GM23338 (cell line): ENCODE results near the gene TYW1B. TPM values are rescaled to one million over a fixed set of nuclear protein-coding genes. Genes with fewer than 3 reads are reported as not detected.
"Not testable (repeated sequence)": the region's sequence is repeated elsewhere in the genome, so short reads cannot be mapped to it uniquely, and the experiment has no call there.

Source experiments
- ATAC-seq: fragments of 200-7000 bp; cut with Tn5 transposase; 3 replicates; pipeline ENCODE4 v1.9.1; 2020
- DNase-seq: peaks from one replicate; pipeline ENCODE4 v3.0.0-alpha.2; 2015; ENCODE audit warnings: low spot score
- H2AFZ ChIP-seq: fragments of 200-600 bp; sonication (generic); 2 replicates; pipeline ENCODE4 v1.8.0; 2016; ENCODE audit warnings: antibody characterized with exemption, mild to moderate bottlenecking, moderate library complexity
- H3F3A ChIP-seq: fragments of 200-600 bp; sonication (generic); replicated peaks from 2 replicates; pipeline ENCODE4 v1.8.0; 2017; ENCODE audit warnings: antibody characterized with exemption, mixed run types, low read depth
- H3K27ac ChIP-seq: fragments of 200-600 bp; sonication (generic); 2 replicates; pipeline ENCODE4 v1.6.1; 2016; ENCODE audit warnings: low read depth
- H3K27me3 ChIP-seq: fragments of 200-600 bp; sonication (generic); 2 replicates; pipeline ENCODE4 v1.8.0; 2016; ENCODE audit warnings: mild to moderate bottlenecking, mixed run types, moderate library complexity; ENCODE audit not compliant: insufficient read depth
- H3K36me3 ChIP-seq: fragments of 200-600 bp; sonication (generic); 2 replicates; pipeline ENCODE4 v1.8.0; 2016; ENCODE audit warnings: mild to moderate bottlenecking; ENCODE audit not compliant: insufficient read depth
- H3K4me1 ChIP-seq: fragments of 200-600 bp; sonication (generic); 2 replicates; pipeline ENCODE4 v1.8.0; 2016; ENCODE audit warnings: mild to moderate bottlenecking, moderate library complexity; ENCODE audit not compliant: insufficient read depth
- H3K4me2 ChIP-seq: fragments of 200-600 bp; sonication (generic); 2 replicates; pipeline ENCODE4 v1.7.1; 2017; ENCODE audit warnings: mixed run types
- H3K4me3 ChIP-seq: fragments of 200-600 bp; sonication (generic); 2 replicates; pipeline ENCODE4 v1.6.1; 2016; ENCODE audit warnings: mixed run types
- H3K79me2 ChIP-seq: fragments of 200-600 bp; sonication (generic); replicated peaks from 2 replicates; pipeline ENCODE4 v1.8.0; 2017; ENCODE audit warnings: mild to moderate bottlenecking; ENCODE audit not compliant: insufficient read depth
- H3K9me2 ChIP-seq: fragments of 200-600 bp; sonication (generic); 2 replicates; pipeline ENCODE4 v1.8.0; 2017; ENCODE audit not compliant: insufficient read depth
- H4K20me1 ChIP-seq: fragments of 200-600 bp; sonication (generic); replicated peaks from 2 replicates; pipeline ENCODE4 v1.8.0; 2017; ENCODE audit warnings: mild to moderate bottlenecking; ENCODE audit not compliant: insufficient read depth
- H3K27ac Mint-ChIP-seq: 2 replicates; pipeline ENCODE4 v1.8.0; 2020; ENCODE audit warnings: inconsistent platforms, mild to moderate bottlenecking, moderate library complexity, mixed read lengths
- H3K27me3 Mint-ChIP-seq: 3 replicates; pipeline ENCODE4 v1.8.0; 2022; ENCODE audit warnings: low read depth, mild to moderate bottlenecking, moderate library complexity, mixed read lengths, inconsistent platforms; ENCODE audit not compliant: insufficient read depth, poor library complexity
- H3K36me3 Mint-ChIP-seq: 3 replicates; pipeline ENCODE4 v1.8.0; 2021; ENCODE audit warnings: low read depth, mild to moderate bottlenecking, inconsistent platforms, moderate library complexity, mixed read lengths
- H3K4me1 Mint-ChIP-seq: 3 replicates; pipeline ENCODE4 v1.8.0; 2020; ENCODE audit warnings: mild to moderate bottlenecking, inconsistent platforms, mixed read lengths
- H3K4me3 Mint-ChIP-seq: 3 replicates; pipeline ENCODE4 v1.8.0; 2021; ENCODE audit warnings: moderate library complexity, mild to moderate bottlenecking, inconsistent platforms, mixed read lengths
- H3K9me3 Mint-ChIP-seq: 3 replicates; pipeline ENCODE4 v1.8.0; 2020; ENCODE audit warnings: moderate library complexity, mild to moderate bottlenecking, inconsistent platforms, mixed read lengths
- CREB1 ChIP-seq: fragments of 250-450 bp; sonication (Bioruptor Pico); IDR thresholded peaks from 2 replicates; pipeline ENCODE4 v1.5.0; 2020; ENCODE audit warnings: low read depth, mild to moderate bottlenecking, moderate library complexity
- JUNB ChIP-seq: IDR thresholded peaks from one replicate; pipeline ENCODE4 v1.6.1; 2016; ENCODE audit warnings: antibody characterized with exemption; ENCODE audit not compliant: unreplicated experiment
- NANOG ChIP-seq: IDR thresholded peaks from 2 replicates; pipeline ENCODE4 v1.6.1; 2016; ENCODE audit warnings: antibody characterized with exemption, borderline replicate concordance
- POLR2AphosphoS5 ChIP-seq: IDR thresholded peaks from 2 replicates; pipeline ENCODE4 v1.6.1; 2016; ENCODE audit warnings: antibody characterized with exemption, low read depth
- STAT1 ChIP-seq: IDR thresholded peaks from one replicate; pipeline ENCODE4 v1.6.1; 2016; ENCODE audit warnings: antibody characterized with exemption; ENCODE audit not compliant: unreplicated experiment
- ZNF114 ChIP-seq: fragments of 250-450 bp; sonication (Bioruptor Pico); IDR thresholded peaks from 2 replicates; pipeline ENCODE4 v1.5.0; 2020; ENCODE audit warnings: mild to moderate bottlenecking, moderate library complexity
- ZNF331 ChIP-seq: fragments of 250-450 bp; sonication (Bioruptor Pico); IDR thresholded peaks from 2 replicates; pipeline ENCODE4 v1.5.0; 2020; ENCODE audit warnings: low read depth, mild to moderate bottlenecking, moderate library complexity
- polyA plus RNA-seq: library from polyadenylated mRNA; unstranded; fragments of >200 nt; fragmentation: Nextera tagmentation; extraction: Ambion mirVana; gene quantifications from 2 replicates; pipeline ENCODE4 v1.2.1, GENCODE V29; 2016
- total RNA-seq: library from RNA; depleted of rRNA; stranded (reverse); fragments of >200 nt; shearing (Covaris generic); gene quantifications from 2 replicates; pipeline ENCODE4 v1.2.3, GENCODE V29; 2014
- TF ChIP-seq, protein P1 (sequence below): IDR thresholded peaks from 2 replicates; pipeline ENCODE4 v1.6.1; 2016; ENCODE audit warnings: antibody characterized with exemption

TYW1B gene
- total and polyA plus RNA-seq, 2 experiments from 2014 or later, result 2.8 to 5.6 TPM

DNA sequence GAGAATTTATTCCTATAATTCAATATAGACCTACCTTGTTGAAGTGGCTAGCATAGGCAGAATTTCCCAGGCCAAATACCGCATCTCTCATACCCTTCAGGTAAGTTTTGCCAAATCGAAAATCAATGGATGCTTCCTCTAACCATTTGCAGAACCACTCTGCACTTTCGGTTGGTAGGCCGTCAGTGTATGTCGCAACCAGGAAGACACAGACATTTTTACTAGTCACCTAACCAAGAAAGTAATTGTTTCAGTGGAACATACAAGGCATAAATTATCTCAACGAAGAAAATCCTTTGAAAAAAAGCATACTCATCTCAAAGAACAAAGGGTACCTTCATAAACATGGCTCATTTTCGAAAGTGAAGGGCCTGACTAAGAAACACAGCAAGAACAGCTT lies 17.6 kb downstream of the TYW1B start:
- not testable (repeated sequence) for H3K4me3 ChIP-seq, DNase-seq, H3K4me1 ChIP-seq, H3K27me3 Mint-ChIP-seq, H3K36me3 ChIP-seq, H3K9me3 Mint-ChIP-seq, ATAC-seq, H3K4me1 Mint-ChIP-seq, H3K9me2 ChIP-seq, H2AFZ ChIP-seq, H3K27ac ChIP-seq, H3K4me3 Mint-ChIP-seq, H4K20me1 ChIP-seq, H3K27ac Mint-ChIP-seq, H3F3A ChIP-seq, H3K4me2 ChIP-seq, H3K27me3 ChIP-seq, H3K79me2 ChIP-seq
- H3K36me3 Mint-ChIP-seq, result peaks cover 53% of the 10 kb centered on the region

DNA sequence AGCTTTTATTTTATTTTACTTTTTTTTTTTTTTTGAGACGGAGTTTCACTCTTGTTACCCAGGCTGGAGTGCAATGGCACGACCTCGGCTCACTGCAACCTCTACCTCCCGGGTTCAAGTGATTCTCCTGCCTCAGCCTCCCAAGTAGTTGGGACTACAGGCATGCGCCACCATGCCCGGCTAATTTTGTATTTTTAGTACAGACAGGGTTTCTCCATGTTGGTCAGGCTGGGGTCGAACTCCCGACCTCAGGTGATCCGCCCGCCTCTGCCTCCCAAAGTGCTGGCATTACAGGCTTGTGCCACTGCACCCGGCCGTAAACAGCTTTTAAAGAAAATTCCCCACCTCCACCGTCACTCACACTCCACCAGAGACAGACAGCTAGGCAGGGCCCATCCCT lies 19.5 kb downstream of the TYW1B start:
- not testable (repeated sequence) for H3K27me3 Mint-ChIP-seq, H4K20me1 ChIP-seq, H3K4me1 Mint-ChIP-seq, H3K9me2 ChIP-seq, H3K9me3 Mint-ChIP-seq, H3K36me3 ChIP-seq, H3K4me3 Mint-ChIP-seq, H3K79me2 ChIP-seq, H3K4me3 ChIP-seq, H3K27ac ChIP-seq, H3K4me2 ChIP-seq, H3K27ac Mint-ChIP-seq, H2AFZ ChIP-seq, DNase-seq, ATAC-seq, H3K4me1 ChIP-seq, H3F3A ChIP-seq, H3K27me3 ChIP-seq
- H3K36me3 Mint-ChIP-seq, result peaks cover 56% of the 10 kb centered on the region

DNA sequence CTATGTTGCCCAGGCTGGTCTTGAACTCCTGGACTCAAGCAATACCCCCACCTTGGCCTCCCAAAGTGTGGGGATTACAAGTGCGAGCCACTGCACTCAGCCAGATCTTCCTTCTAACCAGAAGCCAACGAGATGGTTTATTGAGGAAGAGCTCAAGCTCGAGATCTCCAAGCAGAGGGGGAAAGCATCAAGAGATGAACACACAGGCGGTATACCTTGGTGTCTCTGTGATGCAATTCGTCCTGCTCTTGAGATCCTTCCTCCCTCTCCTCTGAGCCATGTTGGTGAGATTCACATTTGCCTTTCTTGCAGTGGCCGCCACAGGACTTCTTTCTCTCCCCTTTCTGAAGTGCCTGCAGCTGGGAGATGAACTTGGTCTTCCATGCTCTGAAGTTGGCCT lies 21.1 kb downstream of the TYW1B start:
- not testable (repeated sequence) for H3K4me1 ChIP-seq, H3K9me3 Mint-ChIP-seq, H3K27ac ChIP-seq, DNase-seq, H4K20me1 ChIP-seq, H3K4me3 Mint-ChIP-seq, H3K79me2 ChIP-seq, H3K4me3 ChIP-seq, H3K27me3 Mint-ChIP-seq, ATAC-seq, H3K27me3 ChIP-seq, H3F3A ChIP-seq, H3K4me2 ChIP-seq, H3K27ac Mint-ChIP-seq, H3K36me3 ChIP-seq, H3K4me1 Mint-ChIP-seq, H2AFZ ChIP-seq, H3K9me2 ChIP-seq
- H3K36me3 Mint-ChIP-seq, result peaks cover 52% of the 10 kb centered on the region

DNA sequence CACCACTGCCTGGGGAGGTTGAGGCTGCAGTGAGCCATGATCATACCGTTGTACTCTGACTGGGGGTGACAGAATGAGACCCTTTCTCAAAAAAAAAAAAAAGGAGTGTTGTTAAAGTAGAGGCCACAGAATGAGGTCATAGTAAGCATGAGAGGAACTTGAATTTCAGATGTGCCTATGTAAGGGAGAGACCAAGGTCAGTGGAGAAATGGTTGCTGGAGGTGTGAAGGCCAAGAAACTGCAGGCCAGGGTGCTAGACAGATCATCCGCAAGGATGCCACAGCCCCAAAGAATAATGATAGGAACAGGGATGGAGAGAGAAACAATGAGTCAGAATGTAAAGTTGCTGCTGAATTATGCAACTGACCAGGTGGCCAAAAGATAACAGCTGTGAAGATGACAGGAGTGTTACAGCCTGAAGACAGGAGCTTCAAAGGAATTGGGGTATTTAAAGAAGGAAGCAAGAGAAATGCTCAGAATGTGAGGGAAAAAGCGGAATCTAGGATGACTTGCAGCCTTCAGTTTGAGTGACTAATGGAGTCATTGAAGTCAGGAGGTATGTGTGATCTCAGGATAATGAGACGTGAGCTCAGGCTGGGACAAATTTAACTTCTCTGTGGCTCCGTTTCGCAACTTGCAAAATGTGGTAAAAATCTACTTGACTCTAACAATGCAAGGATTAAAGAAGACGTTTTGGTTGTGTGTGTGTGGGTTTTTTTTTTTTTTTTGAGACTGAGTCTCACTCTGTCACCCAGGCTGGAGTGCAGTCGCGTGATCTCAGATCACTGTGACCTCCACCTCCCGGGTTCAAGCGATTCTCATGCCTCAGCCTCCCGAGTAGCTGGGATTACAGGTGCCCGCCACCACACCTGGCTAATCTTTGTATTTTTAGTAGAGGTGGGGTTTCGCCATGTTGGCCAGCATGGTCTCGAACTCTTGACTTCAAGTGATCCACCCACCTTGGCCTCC lies 22.2 kb downstream of the TYW1B start:
- DNase-seq (no peak), ATAC-seq (no peak)
- Histone ChIP-seq H3K27me3 (no peaks in the 10 kb centered on the region), H3K4me2 (no peak overlapping the region), H3K79me2 (no peaks in the 10 kb centered on the region), H3F3A (no peaks in the 10 kb centered on the region), H3K36me3 (no peaks in the 10 kb centered on the region), H4K20me1 (no peaks in the 10 kb centered on the region), H3K27ac (no peak overlapping the region), H3K4me3 (no peak overlapping the region), H2AFZ (no peak overlapping the region), H3K4me1 (no peaks in the 10 kb centered on the region), H3K9me2 (no peaks in the 10 kb centered on the region)
- no peaks in the 10 kb centered on the region for H3K9me3 Mint-ChIP-seq
- no peaks in the 10 kb centered on the region for H3K4me1 Mint-ChIP-seq
- no peak overlapping the region for H3K27ac Mint-ChIP-seq
- H3K4me3 Mint-ChIP-seq, result no peak overlapping the region
- TF ChIP-seq ZNF114 (CRISPR knock-in tag), result no peak
- TF ChIP-seq, protein P1, sequence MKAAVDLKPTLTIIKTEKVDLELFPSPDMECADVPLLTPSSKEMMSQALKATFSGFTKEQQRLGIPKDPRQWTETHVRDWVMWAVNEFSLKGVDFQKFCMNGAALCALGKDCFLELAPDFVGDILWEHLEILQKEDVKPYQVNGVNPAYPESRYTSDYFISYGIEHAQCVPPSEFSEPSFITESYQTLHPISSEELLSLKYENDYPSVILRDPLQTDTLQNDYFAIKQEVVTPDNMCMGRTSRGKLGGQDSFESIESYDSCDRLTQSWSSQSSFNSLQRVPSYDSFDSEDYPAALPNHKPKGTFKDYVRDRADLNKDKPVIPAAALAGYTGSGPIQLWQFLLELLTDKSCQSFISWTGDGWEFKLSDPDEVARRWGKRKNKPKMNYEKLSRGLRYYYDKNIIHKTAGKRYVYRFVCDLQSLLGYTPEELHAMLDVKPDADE, result no peak
- no peak for TF ChIP-seq STAT1
- no peak for TF ChIP-seq POLR2AphosphoS5
- TF ChIP-seq ZNF331 (CRISPR knock-in tag), result no peak
- no peak for TF ChIP-seq CREB1
- TF ChIP-seq NANOG, result no peak
- TF ChIP-seq JUNB, result no peak
- peaks cover 3% of the 10 kb centered on the region for H3K27me3 Mint-ChIP-seq
- peaks cover 51% of the 10 kb centered on the region for H3K36me3 Mint-ChIP-seq

- H3K27me3 ChIP-seq, H3K4me3 Mint-ChIP-seq, H3K4me1 ChIP-seq, H3K27ac ChIP-seq, ATAC-seq, H3K4me3 ChIP-seq, H3K27ac Mint-ChIP-seq, H3K27me3 Mint-ChIP-seq, H3K36me3 ChIP-seq, H3K79me2 ChIP-seq, H3K9me2 ChIP-seq, H3K9me3 Mint-ChIP-seq, H3K4me1 Mint-ChIP-seq, H3K4me2 ChIP-seq, H4K20me1 ChIP-seq, DNase-seq, H2AFZ ChIP-seq, H3F3A ChIP-seq: not testable (repeated sequence)
- H3K36me3 Mint-ChIP-seq, result peaks cover 42% of the 10 kb centered on the region
Measured at GRCh38 chr7:72803778-72804177, 24.2 kb downstream of the TYW1B start.
